Activated CD4-positive, CD25-positive, alpha-beta regulatory T cell (primary cell): ENCODE data around the gene UPK3A.
"Not testable (repeated sequence)": the region's sequence is repeated elsewhere in the genome, so short reads cannot be mapped to it uniquely, and the experiment has no call there.

Source experiments
- DNase-seq, 4 experiments: peaks; one replicate each; lab custom pipeline; 2025; lab: John Stamatoyannopoulos, UW

Gene UPK3A

GRCh38 chr22:45309422-45310227 is 24.9 kb downstream of the UPK3A start, which contains the start of gene FAM118A:
FAM118A (plus strand) TSS chr22:45309934; CDS start chr22:45322380, 12,446 bp downstream.
- DNase-seq: peak; percentile 93 to 98 (median 95)

- no peak for DNase-seq
These were observed 25.7 kb downstream of the UPK3A start for GRCh38 chr22:45310331-45310976.

- no peak for DNase-seq
These were observed 26.3 kb downstream of the UPK3A start for GRCh38 chr22:45310977-45311531.

GRCh38 chr22:45312415-45312814 is 27.7 kb downstream of the UPK3A start:
- no peak for DNase-seq

- no peak for DNase-seq
These were observed 28.1 kb downstream of the UPK3A start for GRCh38 chr22:45312856-45313255.

- no peak for DNase-seq
These were observed 29.4 kb downstream of the UPK3A start for GRCh38 chr22:45314054-45314721.

GRCh38 chr22:45314786-45315185 is 30.0 kb downstream of the UPK3A start:
- DNase-seq: no peak

- DNase-seq: no peak
These were observed 32.2 kb downstream of the UPK3A start for GRCh38 chr22:45316796-45317526.

GRCh38 chr22:45317551-45318167 is 32.9 kb downstream of the UPK3A start:
- DNase-seq: no peak

- peak; percentile 43 to 74 (median 64) for DNase-seq
These were observed 33.4 kb downstream of the UPK3A start for GRCh38 chr22:45318168-45318557.

GRCh38 chr22:45318558-45319323 is 34.0 kb downstream of the UPK3A start:
- DNase-seq: no peak

- no peak for DNase-seq
These were observed 34.6 kb downstream of the UPK3A start for GRCh38 chr22:45319324-45319685.

- no peak for DNase-seq
These were observed 35.7 kb downstream of the UPK3A start for GRCh38 chr22:45320357-45320976.

GRCh38 chr22:45321827-45322226 is 37.1 kb downstream of the UPK3A start:
- no peak for DNase-seq

GRCh38 chr22:45322873-45323525 is 38.2 kb downstream of the UPK3A start:
- DNase-seq: no peak

GRCh38 chr22:45323695-45324094 is 38.9 kb downstream of the UPK3A start:
- DNase-seq: no peak

- DNase-seq: no peak
These were observed 39.6 kb downstream of the UPK3A start for GRCh38 chr22:45324311-45324711.

- DNase-seq: not testable (repeated sequence)
These were observed 43.5 kb downstream of the UPK3A start for GRCh38 chr22:45328261-45328660.

GRCh38 chr22:45328822-45329529 is 44.2 kb downstream of the UPK3A start:
- no peak for DNase-seq
